GM19023 (cell line): ENCODE results near the gene TMEM80.

Experiments
- ATAC-seq: cut with Tn5 transposase; IDR thresholded peaks from one replicate; pipeline ENCODE4 v1.9.1; 2021; ENCODE audit warnings: mild to moderate bottlenecking, moderate library complexity; ENCODE audit not compliant: unreplicated experiment

TMEM80 gene

DNA sequence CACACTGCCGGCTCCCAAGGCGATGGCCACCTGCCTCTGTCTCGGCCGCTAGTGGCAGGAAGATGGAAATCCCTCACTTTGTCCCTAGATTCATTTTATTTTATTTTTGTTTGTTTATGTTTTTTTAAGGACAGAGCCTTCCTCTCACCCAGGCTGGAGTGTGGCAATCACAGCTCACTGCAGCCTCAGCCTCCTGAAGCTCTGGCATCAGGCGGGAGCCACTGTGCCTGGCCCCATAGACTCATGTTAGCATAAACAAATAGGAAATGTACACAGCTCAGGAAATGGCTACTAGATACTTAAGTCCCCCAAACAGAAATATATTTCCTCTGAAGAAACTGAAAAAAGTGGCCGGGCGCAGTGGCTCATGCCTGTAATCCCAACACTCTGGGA lies 3.5 kb downstream of the TMEM80 start:
- no peak for ATAC-seq

DNA sequence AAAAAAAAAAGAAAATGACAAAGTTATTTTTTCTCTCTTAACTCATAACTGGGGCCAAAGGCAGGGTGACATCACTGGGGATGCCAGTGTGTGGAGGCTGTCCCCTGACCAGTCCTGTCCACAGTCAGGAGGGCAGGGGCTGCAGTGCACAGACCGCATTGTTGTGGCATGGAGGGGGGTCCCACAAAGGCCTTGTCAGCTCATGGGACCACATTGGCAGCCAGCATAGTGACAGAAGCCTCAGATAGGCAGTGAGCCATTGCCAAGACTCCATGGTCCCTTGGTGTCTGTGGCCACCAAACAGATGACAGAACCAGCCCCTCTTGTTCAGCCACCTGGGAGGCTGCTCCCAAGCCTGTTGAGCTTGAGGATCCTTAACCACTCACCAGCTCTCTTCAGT lies 4.1 kb downstream of the TMEM80 start:
- no peak for ATAC-seq

DNA sequence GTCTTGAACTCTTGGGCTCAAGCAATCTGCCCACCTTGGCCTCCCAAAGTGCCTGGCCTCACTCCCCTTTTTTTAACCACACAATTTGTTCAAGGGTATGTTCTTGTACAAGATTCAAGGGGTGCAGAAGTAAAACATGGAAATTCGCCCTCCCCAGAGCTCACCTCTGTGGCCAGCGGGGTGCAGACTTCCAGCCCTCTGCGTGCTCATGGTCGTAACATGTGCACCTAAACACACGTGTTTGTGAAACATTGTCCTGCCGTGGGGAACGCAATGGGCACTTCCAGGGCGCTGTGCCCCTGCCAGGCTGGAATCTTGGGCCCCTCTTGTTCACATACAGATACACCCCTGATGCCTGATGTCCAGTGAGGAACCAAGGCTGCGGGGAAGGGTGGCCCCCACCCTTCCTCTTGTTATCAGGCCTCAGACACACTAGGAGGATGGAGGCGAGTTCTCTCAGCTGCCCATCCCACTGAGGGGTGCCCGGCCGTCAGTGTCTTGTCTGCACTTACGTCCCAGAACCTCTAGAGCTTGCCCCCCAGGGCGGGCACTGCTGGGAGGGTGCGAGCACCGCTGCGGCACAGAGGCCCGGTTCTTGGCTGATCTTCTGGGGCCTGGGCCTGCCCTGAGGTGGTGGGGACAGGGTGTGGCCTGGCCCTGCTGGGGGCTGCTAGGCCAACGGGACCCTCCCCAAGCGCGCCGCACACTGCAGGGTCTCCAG lies 6.3 kb downstream of the TMEM80 start:
- no peak for ATAC-seq

DNA sequence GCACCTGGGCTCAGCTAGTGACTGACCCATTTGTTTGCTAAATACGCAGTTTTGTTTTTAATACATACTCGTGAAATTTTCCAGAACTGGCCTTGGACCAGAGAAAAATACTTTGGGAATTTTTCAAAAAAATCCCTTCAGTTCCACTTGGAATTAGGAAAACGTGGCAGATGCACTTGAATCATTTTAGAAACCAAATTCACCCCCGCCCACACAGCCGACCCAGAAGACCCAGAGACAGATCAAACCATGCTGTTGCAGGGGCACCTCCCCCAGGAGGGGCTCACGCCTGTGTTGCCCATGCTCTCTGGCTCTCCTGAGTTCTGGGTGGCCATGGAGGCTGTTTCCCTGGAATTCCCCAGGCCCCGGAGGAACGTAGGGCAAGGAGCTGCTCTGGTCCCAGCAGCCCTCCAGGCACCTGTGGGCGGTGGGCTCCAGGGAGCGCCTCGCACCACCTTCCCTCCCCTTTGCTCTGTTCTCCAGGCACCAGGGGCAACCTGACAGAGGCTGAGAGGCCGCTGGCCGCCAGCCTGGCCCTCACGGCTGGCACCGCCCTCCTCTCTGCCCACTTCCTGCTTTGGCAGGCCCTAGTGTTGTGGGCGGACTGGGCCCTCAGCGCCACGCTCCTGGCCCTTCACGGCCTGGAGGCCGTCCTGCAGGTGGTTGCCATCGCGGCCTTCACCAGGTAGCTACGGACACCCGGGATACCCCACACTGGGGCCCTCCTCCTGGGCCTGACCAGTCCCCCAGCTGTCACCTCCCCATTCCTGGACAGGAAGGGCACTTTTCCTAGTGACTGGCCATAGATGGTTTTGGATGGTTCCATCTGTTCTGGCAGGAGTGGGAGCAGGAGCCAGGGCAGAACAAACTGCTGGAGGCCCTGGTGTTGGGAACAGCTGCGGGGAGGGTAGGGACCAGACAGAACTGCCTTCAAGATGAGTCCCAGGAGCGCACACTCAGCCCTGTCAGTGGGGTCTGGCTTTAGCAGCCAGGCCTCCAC lies 7.1 kb downstream of the TMEM80 start:
- ATAC-seq: no peak

DNA sequence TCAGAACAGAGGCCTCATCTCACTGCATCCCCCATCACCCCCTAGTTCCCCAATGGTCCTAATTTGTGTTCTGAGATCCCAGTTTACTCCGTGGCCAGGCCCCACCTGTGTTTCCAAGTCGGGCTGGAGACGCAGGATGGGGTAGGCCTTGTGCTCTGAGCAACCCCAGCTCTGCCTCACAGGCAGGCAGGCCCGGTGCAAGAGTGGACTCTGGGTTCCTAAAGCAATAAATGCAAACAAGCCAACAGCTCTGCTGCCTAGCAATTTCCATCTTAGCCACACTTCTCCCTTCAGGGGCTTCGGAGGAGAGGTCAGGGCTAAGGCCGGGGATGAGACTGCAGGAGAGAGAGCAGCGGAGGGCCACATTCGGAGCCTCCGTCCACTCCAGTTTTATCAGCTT lies 7.9 kb downstream of the TMEM80 start:
- no peak for ATAC-seq

DNA sequence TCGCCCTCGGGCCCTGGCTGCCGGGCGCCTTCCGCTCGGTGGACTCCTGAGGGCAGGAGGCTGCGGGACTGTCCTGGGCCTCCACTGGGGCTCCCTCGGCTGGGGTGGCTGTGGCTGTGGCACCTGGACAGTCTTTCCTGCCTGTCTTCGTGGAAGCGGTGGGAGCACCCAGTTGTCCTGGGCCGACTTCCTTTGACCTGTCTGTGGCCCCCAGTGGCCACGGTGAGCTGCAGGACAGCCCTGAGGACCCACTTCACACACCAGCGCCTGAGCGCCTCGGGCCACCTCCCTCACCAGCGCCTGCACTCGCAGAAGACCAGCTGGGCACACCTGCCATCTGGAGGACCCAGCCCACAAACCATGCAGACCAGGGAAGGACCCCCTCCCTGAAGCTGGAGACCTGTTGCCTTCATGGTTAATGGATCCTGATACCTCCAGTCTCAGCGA lies 8.6 kb downstream of the TMEM80 start:
- ATAC-seq: no peak

DNA sequence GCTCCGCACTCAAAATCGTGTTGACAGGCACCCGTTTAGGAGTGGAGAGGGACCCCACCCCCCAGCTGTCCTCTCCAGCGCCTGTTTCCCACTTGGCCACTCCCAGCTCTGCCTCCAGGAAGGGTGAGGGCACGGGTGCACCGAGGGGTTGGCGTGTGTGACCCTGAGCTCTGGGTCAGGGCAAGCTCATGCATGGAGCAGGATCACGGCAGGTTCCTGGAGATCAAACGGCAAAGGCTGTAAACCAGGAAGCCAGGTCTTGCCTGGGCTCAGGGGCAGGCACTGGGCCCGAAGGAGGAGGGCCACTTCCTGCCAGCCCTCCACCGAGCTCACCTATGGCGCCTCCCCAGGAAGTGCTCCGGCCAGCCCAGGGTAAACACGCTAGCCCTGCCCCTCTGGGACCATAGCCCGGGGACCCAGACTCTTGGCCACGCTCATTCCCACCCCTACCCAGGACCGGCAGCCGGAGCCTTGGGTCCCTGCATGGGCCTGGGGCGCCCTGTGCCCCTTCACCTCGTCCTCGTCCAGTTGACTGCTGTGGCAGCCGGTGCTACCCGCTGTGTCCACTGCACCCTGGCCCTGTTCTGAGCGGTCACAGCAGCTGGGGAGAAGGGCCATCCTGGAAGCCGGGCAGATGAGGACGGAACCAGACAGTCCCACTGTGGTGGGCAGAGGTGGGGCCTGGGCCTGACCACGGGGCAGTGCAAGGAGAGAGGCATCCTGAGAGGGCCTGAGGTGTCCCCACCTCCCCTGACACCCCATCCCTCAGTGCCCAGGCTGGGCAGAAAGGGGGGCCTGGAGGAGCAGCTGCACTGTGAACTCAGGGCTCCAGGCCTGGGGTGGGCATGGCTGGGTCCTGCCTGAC lies 9.4 kb downstream of the TMEM80 start:
- ATAC-seq: no peak

DNA sequence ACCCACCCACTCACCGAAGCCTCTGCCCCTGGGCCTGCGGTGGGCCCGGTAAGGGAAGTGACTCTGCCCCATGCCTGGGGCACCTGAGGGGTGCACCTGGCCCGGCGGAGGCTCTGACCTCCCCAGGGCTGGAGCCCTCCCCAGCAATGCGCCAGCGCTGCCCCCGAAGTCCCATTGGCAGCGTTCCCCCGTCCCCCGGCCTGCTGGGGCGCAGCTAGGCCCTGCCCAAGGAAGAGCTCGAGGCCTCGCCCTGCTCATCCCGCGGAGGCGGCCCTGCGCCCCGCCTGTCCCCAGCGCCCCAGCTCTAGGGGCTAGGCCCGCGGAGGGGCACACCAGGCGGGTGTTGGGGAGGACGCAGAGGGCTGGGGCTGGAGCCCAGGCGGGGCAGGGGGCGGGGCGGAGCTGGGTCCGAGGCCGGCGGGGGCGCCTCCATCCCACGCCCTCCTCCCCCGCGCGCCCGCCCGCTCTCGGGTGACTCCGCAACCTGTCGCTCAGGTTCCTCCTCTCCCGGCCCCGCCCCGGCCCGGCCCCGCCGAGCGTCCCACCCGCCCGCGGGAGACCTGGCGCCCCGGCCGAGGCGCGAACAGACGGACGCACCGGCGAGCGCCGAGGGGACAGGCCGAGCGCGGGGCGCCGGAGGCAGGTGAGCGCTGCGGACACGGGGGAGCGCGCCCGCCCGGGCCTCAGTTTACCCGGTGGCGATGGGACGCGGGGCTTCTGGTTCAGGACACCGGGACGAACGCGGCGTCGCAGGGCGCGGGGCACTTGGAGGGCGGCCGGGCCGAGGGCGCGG lies 10.2 kb downstream of the TMEM80 start, which contains the start of gene EPS8L2:
Gene EPS8L2 (plus strand): TSS at position 586 of the 793 bp plus-strand sequence. CDS start 3,177 bp downstream, outside the sequence.
- no peak for ATAC-seq

DNA sequence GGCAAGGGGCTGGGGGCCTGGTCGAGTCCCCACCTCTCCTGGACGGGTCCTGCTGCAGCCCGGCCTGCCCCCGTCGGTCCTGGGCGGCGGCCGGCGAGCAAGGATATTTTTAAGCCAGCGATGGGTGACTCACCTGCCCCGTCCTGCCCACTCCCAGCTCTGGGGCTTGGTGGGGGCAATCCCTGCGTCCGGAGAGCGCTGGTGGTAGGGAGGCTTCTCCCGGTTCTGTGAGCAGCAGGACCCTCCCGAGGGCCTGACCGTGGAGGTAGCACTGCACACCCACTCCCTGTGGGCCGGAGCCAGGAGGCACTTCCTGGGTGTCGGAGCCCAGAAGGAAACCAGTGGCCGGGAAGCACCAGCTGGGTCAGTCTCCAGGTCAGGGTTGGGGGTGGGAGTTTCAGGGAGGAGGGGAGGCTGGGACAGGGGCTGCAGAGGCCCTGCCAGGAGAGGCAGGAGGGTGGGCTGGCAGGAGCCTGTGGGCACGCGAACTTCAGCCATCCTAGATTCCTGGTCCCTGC lies 10.9 kb downstream of the TMEM80 start:
- no peak for ATAC-seq

DNA sequence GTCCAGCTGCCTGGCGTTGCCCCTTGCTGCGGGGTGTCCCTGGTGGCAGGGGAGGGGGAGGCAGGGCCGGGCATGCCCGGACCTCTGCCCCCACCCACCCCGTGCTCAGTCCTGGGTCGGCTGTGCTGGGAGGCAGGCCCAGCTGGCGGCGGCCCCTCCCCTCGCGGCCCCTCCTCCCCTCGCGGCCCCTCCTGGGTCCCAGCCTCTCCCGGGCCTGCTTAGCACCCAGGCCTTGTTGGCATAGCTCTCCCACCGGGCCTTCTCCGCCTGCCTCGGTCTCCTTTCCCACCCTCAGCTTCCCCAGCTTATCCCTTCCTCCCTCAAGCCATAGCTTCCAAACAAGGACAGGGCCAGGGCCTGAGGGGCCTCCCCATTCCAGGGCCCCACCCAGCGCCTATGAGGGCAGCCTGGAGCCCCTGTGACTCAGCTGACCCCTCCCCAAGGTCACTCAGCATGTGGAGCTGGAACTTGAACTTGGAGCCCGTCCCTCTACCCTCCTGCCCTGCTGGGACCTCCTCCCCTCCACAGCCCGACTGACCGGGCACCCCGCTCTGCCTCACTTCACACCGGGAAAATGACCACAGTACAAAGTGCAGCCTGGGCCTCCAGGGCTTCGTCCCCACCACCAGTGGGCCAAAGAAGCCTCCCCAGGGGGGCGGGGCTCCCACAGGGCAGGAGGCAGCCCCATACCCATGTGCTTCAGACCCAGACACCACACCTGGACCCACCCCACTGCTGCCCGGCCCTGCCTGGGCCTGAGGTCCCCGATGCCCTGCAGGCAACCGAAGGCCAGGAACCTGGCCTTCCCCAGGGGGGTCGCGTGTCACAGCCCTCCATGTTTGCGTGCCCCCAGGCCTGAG lies 11.6 kb downstream of the TMEM80 start:
- ATAC-seq: no peak

DNA sequence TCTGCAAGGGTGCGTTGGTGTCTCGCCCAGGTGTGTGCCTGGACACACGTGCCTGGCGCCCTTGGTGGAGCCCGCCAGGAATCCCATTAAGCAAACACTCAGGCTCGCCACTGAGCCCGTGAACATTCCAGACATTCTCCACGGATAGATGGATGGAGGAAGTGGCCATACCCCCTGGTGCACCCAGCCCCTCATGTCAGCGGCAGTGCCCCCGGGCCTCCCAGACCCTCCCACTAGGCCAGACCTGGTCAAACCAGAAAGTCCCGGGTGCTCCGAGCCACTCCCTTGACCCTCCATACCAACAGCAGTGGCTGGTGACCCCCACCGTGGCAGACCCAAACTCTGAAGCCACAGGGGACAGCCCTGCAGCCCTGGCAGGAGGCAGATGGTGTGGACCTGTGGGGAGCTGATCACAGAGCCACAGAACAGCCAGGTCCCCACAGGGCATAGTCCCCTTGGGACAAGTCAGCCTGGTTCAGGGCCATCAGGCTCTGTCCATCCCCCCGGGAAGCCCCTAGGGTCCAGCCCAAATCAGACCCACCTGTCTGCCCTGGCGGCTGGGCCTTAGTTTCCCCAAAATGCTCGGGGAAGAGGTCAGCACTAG lies 12.3 kb downstream of the TMEM80 start:
- ATAC-seq: no peak

DNA sequence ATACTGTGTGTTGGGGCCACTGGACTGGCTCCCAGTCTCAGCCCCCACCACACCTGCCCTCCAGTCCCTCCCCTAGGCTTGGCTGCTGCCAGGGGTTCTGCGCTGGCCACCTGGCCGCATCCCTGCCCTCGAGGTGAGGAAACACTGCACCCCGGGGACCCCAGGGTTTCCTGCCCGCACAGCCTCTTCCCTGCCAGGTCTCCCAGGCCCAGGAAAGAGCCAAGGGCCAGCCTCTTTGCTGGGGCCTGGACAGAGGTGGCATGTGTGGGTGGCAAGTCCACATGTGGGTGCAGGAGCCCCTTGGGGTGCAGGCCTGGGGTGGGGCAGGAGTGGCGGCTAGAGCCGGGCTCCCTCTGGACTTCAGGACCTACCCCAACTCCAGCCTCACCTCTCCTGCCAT lies 12.9 kb downstream of the TMEM80 start:
- ATAC-seq: no peak

DNA sequence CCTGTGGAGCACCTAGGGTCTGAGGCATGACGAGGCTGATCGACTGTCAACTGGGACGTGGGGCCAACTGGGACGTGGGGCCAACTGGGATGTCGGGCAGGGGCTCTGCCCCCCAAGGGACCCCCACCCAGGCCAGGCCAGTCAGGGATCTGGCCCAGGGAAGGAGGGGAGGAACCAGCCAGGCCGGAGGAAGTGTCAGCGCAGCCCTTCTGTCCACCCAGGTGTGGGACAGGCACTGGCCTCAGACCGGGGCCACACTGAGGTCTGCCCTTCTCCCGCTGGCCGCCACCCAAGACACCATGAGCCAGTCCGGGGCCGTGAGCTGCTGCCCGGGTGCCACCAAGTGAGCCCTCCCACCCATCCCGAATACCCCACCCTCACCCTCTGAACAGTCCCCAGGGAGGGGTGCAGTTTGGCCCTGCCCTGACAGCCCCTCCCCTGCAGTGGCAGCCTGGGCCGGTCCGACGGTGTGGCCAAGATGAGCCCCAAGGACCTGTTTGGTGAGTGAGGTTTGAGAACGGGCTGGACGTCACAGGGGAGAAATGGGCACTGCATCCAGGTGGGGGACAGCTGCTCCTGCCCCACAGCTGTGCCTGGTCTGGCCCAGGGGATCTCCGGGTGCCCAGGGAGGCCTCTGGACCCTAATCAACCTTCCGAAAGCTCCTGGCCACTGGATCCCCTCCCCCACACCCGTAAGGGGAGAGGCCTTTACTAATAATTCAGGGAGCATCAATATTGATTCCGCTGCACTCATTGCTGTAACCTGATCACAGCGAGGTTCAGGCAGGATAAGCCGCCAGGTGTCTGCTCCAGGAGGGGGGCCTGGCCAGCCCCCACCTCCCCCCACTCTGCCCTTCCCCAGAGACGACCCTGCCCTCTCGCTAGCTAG lies 13.7 kb downstream of the TMEM80 start:
- ATAC-seq: no peak

DNA sequence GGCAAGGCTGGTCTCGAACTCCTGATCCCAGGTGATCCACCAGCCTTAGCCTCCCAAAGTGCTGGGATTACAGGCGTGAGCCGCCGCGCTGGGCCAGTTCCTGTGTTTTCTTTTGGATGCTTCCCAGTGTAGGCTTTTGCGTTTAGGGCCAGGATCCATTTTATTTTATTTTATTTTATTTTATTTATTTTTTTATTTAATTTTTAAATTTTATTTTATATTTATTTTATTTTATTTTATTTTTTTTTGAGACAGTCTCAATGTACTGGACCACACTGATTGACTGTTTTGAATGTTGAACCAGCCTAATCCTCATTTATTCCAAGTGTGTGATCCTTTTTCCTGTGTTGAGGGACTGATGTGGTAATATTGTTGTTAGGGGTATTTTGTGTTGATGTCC lies 18.8 kb downstream of the TMEM80 start:
- ATAC-seq: no peak

DNA sequence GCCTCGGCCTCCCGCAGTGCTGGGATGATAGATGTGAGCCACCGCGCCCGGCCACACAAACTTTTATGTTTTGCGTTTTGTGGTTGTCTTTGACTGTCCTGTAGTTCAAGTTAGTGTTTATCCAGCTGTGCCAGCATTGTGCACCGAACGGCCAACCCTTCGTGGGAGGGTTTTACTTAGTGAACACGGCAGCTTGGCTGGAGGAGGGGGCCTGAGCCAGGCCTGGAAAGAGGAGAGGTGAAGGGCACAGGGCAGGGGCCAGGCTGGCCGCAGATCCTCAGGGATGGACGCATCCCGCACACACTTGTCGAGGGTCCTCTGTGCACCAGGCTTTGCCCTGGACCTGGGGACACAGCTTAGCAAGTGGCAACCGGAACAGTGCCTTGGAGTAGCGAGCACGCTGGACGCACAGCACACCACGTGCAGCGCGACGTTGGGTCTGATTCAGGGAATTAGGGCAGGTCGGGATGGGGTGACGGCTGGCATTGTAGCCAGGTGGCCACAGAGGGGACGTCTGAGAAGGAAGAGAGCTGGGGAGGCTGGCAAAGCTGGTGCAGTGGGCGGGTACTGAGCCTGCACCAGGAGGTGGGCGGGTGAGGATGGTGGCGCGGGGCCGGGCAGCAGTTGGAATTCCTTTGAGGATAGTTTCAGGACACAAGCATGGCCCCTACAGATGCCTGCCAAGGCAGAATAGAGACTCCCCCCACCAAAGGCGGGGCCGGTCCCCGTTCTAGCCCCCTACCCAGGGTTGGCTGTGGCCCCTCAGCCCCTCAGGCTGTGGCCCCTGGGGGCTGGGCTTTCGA lies 23.8 kb downstream of the TMEM80 start:
- no peak for ATAC-seq

DNA sequence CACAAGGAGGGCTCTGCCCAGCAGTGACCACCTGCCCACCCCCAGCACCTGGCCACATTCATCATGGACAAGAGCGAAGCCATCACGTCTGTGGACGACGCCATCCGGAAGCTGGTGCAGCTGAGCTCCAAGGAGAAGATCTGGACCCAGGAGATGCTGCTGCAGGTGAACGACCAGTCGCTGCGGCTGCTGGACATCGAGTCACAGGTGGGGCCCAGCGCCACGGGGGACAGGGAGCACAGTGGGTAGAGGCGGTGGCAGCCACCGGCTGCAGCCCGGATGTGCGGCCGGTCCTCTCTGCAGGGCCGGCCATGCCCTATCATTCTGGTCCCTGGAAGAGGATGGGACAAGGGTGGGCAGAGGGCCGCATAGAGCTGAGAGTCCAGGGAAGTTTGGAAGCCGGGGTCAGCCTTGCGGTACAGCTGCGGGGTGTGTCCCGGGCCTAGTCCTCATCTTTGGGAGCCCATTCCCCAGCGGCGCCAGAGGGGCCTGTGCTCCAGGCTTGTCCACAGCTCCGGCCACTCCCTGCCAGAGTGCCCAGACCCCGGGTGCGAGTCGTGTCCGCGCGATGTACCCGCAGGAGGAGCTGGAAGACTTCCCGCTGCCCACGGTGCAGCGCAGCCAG lies 24.5 kb downstream of the TMEM80 start:
- ATAC-seq: no peak
